Astrocyte of the spinal cord (primary cell): ENCODE data around the gene TMEM213.

Experiments
- DNase-seq: peaks from one replicate; pipeline ENCODE4 v3.0.0; 2011; ENCODE audit warnings: low read depth, low spot score
- H3K4me3 ChIP-seq: 2 replicates; pipeline ENCODE4 v1.5.1; 2011; ENCODE audit warnings: low read depth, mild to moderate bottlenecking, low read length, moderate library complexity
- in situ Hi-C: cut with HindIII; loops from 2 replicates; pipeline ENCODE4 v1.10.0; 2017; ENCODE audit warnings: low sequenced_read_pairs
- TF ChIP-seq, protein P1 (sequence below): IDR thresholded peaks from 2 replicates; pipeline ENCODE4 v1.5.1; 2012; ENCODE audit warnings: low read depth, mild to moderate bottlenecking, low read length, inconsistent platforms

TMEM213 gene

GRCh38 chr7:138833596-138833995 lies 35.8 kb downstream of the TMEM213 start:
- in situ Hi-C loops = no loop called here
- H3K4me3 ChIP-seq = no peak overlapping the region
- no peak for DNase-seq
- TF ChIP-seq, protein P1, sequence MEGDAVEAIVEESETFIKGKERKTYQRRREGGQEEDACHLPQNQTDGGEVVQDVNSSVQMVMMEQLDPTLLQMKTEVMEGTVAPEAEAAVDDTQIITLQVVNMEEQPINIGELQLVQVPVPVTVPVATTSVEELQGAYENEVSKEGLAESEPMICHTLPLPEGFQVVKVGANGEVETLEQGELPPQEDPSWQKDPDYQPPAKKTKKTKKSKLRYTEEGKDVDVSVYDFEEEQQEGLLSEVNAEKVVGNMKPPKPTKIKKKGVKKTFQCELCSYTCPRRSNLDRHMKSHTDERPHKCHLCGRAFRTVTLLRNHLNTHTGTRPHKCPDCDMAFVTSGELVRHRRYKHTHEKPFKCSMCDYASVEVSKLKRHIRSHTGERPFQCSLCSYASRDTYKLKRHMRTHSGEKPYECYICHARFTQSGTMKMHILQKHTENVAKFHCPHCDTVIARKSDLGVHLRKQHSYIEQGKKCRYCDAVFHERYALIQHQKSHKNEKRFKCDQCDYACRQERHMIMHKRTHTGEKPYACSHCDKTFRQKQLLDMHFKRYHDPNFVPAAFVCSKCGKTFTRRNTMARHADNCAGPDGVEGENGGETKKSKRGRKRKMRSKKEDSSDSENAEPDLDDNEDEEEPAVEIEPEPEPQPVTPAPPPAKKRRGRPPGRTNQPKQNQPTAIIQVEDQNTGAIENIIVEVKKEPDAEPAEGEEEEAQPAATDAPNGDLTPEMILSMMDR = no peak

DNA sequence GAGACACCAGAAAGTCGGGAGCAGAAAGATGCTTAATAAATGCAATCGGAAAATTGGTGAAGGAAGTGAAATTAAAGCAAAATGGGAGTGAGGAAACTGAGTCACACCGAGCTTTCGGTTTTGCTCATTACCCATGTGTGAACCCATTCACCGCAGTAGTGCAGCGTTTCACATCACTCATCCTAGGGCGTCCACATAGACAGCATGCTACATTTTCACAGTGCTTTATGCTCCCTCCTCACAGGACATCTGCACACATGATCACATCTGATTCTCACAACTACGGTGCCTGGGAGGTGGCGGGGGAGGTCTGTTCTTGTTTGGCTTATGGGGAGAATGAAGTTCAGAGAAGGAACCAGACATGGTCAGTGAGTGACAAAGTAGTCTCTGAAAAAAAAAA lies 36.8 kb downstream of the TMEM213 start:
- no peak overlapping the region for H3K4me3 ChIP-seq
- no peak for DNase-seq
- TF ChIP-seq, protein P1 = no peak
- in situ Hi-C loops = no loop called here

DNA sequence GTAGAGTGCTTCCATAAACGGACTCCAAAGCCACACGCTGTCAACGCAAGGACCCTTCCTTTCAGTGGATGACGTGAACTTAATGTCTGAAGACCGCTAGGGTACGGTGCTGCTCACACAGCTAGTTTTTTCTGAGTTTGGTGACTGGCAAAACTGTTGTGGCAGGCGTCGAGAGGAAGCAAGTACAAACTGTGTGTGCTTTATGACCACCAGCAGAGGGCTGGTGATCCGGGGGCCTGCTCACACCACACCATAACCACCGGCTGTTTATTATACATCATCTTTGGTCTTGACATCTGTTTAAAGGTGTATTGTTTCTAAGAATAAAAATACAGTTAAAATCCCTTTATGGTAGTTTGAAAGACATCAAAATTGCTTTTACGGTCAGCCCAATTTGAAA lies 37.3 kb downstream of the TMEM213 start:
- no peak overlapping the region for H3K4me3 ChIP-seq
- in situ Hi-C loops = no loop called here
- no peak for DNase-seq
- TF ChIP-seq, protein P1 = no peak

GRCh38 chr7:138837627-138838026 lies 39.8 kb downstream of the TMEM213 start:
- in situ Hi-C loops = no loop called here
- TF ChIP-seq, protein P1 = no peak
- no peak overlapping the region for H3K4me3 ChIP-seq
- DNase-seq = no peak

DNA sequence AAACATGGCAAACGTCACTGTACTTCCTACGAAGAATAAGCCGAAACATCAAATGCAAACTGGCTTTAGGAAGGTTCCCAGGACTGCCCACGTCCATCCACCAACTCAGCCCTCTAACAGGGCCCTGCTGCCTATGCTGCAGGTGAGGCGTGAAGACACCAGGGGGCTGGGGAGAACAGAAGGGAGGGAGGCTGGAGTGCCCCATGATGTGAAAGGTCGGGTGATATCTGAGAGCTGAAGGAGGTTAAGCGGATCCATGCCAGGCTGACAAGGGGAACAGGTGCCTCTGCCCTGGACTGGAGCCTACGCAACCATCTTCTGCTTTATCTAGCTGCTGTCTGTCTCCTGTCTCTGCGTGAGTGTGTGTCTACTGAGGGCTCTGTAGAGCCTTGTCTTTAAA lies 40.4 kb downstream of the TMEM213 start:
- in situ Hi-C loops = no loop called here
- H3K4me3 ChIP-seq = no peak overlapping the region
- no peak for DNase-seq
- TF ChIP-seq, protein P1 = no peak

DNA sequence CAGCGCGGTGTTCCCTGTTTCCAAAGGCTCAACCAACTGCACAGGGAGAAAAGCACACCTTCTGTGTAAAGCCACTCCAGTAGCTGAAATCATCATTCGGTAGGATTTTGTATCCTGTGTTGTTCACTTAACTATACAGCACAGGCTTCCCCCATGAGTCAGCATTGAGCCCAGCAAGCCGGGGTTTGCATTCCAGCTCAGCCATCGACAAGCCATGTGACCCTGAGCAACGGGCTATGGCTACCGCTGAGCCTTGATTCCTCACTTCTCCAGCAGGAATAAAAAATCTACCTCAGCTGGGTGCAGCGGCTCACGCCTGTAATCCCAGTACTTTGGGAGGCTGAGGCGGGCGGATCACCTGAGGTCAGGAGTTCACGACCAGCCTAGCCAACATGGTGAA lies 44.3 kb downstream of the TMEM213 start:
- in situ Hi-C loops = no loop called here
- peak; percentile 84 for DNase-seq

More for the DNA sequence above, 44.3 kb downstream of the TMEM213 start:
- H3K4me3 ChIP-seq = no peak overlapping the region
- TF ChIP-seq, protein P1 = no peak
